H1 (cell line): Measurements from ENCODE around the gene CAMK2B. TPM values are rescaled to one million over a fixed set of nuclear protein-coding genes. Genes with fewer than 3 reads are reported as not detected.

ENCODE experiments used
- ASH2L ChIP-seq: fragments of 200-600, 300-600 bp; sonication (generic); IDR thresholded peaks from one replicate; pipeline ENCODE4 v1.7.1; 2017; ENCODE audit warnings: low read length
- BRCA1 ChIP-seq: IDR thresholded peaks from 2 replicates; pipeline ENCODE4 v1.6.1; 2012; ENCODE audit warnings: low read depth, low read length, improper control_type of control experiment
- CHD1 ChIP-seq: IDR thresholded peaks from 2 replicates; pipeline ENCODE4 v1.6.1; 2012; ENCODE audit warnings: low read depth, low read length, improper control_type of control experiment
- GABPA ChIP-seq: IDR thresholded peaks from 2 replicates; pipeline ENCODE4 v1.6.1; 2011; ENCODE audit warnings: mild to moderate bottlenecking, low read length, moderate library complexity, borderline replicate concordance; ENCODE audit not compliant: insufficient read depth
- KDM4A ChIP-seq: IDR thresholded peaks from one replicate; pipeline ENCODE4 v1.7.1; 2012; ENCODE audit warnings: low read depth, mild to moderate bottlenecking, moderate library complexity, low read length, inconsistent platforms; ENCODE audit not compliant: severe bottlenecking
- NANOG ChIP-seq: IDR thresholded peaks from 2 replicates; pipeline ENCODE4 v1.6.1; 2011; ENCODE audit warnings: low read length, low read depth, mild to moderate bottlenecking, inconsistent platforms; ENCODE audit not compliant: insufficient read depth, poor library complexity, severe bottlenecking
- SUZ12 ChIP-seq: fragments of 200-600 bp; sonication (generic); IDR thresholded peaks from 2 replicates; pipeline ENCODE4 v1.6.1; 2012; ENCODE audit warnings: mild to moderate bottlenecking, inconsistent platforms, low read length, moderate library complexity, mixed read lengths
- polyA plus RNA-seq, 7 experiments: library from polyadenylated mRNA; depleted of rRNA in 3 of 7; stranded (reverse) in 5 of 7; unstranded in 2 of 7; fragments of >200 nt in 5 of 7; fragments of 200-250 nt in 2 of 7; gene quantifications; 1 replicate in 5 of 7; 2 replicates in 1 of 7; 4 replicates in 1 of 7; pipeline versions ENCODE4 v1.2.1 to v1.2.3, GENCODE V29; 2011 to 2013; ENCODE audit warnings: missing spikeins in 2 of 7, mixed read lengths in 2 of 7
- total RNA-seq: library from RNA; stranded (reverse); fragmentation: NEBNext Ultra II Directional; extraction: Animal tissue kit (Norgen Biotek cat#: 25700); gene quantifications from 2 replicates; pipeline ENCODE4 v1.2.1, GENCODE V29; 2021
- TF ChIP-seq, protein P1 (sequence below), 3 experiments: IDR thresholded peaks; 1 replicate in 2 of 3; 2 replicates in 1 of 3; pipeline versions ENCODE4 v1.5.1 to v1.6.1; 2011; ENCODE audit warnings: low read length in 3 of 3, mild to moderate bottlenecking in 3 of 3, inconsistent platforms in 2 of 3, low read depth in 1 of 3, moderate library complexity in 1 of 3; ENCODE audit not compliant: insufficient read depth in 1 of 3; ENCODE audit errors: control extremely low read depth in 1 of 3

The CAMK2B gene
- total and polyA plus RNA-seq, 2 of the 8 experiments (the other 6 are each of a cell fraction or from before 2014, with no cell fraction given) = 0.05 to 0.15 TPM

DNA sequence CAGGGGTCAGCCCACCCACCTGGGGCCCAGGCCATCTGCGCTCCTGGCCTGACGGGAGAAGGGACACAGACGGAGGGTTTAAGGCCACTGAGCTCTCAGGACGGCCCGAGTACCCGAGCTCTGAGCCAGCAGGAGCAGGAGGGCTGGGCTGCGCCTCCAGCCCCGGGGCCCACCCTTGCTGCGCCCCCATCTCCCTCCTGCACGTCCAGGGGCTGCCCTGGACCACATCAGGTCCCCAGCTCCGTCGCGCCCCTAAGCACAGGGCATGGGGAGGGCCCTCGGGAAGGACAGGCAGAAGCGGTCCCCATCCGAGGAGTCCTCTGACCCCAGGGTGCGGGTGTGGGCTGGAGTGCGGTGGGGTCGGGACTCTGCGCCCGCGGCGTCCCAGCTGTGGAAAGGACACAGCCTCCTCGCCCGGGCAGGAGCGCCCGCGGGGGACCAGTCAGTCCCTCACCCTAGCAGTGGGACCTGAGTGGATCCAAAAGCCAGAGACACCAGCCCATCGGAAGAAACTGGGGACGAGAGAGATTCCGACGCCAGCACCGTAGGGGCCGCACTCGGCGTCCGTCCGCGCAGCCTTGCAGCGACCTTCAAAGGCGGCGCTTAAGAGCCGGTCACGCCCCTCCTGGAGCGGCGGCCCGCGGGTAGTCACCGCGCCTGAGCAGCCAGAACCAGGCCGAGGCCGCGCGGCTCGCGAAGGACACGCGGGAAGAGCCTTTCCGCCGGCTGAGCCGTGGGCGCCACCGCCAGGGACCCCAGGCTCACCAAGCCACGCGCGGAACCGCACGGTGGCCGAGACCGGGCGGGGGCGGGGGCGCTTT, 15.9 kb downstream of the CAMK2B start (continued):
- TF ChIP-seq, protein P1, sequence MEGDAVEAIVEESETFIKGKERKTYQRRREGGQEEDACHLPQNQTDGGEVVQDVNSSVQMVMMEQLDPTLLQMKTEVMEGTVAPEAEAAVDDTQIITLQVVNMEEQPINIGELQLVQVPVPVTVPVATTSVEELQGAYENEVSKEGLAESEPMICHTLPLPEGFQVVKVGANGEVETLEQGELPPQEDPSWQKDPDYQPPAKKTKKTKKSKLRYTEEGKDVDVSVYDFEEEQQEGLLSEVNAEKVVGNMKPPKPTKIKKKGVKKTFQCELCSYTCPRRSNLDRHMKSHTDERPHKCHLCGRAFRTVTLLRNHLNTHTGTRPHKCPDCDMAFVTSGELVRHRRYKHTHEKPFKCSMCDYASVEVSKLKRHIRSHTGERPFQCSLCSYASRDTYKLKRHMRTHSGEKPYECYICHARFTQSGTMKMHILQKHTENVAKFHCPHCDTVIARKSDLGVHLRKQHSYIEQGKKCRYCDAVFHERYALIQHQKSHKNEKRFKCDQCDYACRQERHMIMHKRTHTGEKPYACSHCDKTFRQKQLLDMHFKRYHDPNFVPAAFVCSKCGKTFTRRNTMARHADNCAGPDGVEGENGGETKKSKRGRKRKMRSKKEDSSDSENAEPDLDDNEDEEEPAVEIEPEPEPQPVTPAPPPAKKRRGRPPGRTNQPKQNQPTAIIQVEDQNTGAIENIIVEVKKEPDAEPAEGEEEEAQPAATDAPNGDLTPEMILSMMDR (IDR thresholded peaks at IDR 0.05; ENCODE audit: control extremely low read depth in 1 of 3, insufficient read depth in 1 of 3, low read depth in 1 of 3, low read length in 3 of 3) = no peak
- TF ChIP-seq BRCA1 (no peak), GABPA (0 out of 2 replicates have a peak, but pooled peaks have one; percentile 19), NANOG (peak; percentile 16), ASH2L (peak; percentile 19), KDM4A (peak; percentile 76), SUZ12 (peak; percentile 53), CHD1 (no peak)
